HG03571 (cell line): ENCODE data around the gene DMXL1.

Experiments
- ATAC-seq: cut with Tn5 transposase; IDR thresholded peaks from one replicate; pipeline ENCODE4 v1.9.1; 2021; ENCODE audit not compliant: unreplicated experiment

DMXL1 gene

DNA sequence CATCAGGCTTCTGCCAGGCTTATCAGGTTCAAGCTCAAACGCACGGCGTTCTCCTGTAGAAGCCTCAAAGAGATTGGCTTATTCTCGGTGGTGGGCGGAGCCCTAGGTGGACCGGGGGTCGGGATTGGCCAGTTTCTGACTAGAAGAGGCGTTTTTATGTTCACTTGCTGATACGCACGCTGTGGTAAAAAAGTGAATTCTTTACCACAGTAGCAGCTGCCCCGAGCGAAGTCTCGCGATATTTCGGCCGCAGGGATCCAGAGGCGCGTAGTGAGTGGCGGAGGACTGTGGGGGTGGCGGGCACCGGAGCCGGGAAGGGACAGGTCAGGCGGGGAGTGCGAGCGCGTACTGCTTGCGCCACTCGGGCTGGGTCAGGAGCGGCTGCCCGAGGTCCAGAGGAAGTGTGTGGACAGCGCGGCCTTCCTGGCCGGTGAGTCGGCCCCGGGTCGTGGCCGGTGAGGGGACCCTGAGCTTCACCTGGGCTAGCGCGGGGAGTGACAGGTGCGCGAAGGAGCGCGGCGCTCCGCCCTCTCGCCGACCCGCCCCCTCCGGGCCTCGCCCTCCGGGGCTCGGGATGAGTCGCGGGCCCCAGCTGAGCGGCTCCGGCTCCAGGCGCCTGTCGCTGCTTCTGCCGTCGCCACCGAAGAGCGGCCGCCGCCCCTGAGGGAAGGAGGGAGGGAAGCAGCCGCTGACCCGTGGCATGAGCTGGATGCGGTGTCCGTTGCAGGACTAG lies at the start of gene DMXL1:
TSS of gene DMXL1 (plus strand) at position 260 of the 733 bp plus-strand sequence. CDS start 483 bp downstream, outside the sequence.
- peak; percentile 75 for ATAC-seq

GRCh38 chr5:119021149-119021732 lies 49.6 kb upstream of the DMXL1 start:
- no peak for ATAC-seq

DNA sequence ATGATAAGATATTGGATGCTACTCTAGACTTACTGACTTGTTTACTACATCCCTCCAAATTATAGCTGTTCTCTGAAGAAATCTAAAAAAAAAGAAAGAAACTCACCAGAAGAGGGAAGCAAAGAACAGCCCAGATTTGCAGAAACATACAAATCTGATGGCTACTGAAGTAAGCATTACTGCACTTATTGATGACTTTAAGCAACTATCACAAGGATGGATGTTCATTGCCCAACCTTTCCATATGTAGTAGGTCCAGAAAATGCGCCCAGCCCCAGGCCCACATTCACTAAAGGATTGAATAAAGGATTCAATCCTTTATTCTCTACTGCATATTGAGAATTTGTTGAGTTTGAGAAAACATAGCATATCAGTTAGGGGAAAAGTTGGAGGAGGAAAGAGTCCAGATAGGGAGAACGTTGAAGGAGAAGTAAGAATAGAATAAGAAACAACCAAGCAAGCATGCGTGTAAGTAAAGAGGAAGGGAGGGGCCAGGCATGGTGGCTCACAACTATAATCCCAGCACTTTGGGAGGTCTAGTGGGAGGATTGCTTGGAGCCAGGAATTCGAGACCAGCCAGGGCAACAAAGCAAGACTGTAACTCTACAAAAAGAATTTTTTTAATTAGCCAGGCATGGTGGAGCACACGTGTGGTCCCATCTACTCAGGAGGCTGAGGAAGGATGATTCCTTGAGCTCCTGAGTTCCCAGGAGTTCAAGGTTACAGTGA lies 48.7 kb upstream of the DMXL1 start:
- ATAC-seq = no peak

- ATAC-seq = no peak
These were observed 48.1 kb upstream of the DMXL1 start for GRCh38 chr5:119022773-119023172.

GRCh38 chr5:119028575-119028974 lies 42.3 kb upstream of the DMXL1 start:
- ATAC-seq = no peak

DNA sequence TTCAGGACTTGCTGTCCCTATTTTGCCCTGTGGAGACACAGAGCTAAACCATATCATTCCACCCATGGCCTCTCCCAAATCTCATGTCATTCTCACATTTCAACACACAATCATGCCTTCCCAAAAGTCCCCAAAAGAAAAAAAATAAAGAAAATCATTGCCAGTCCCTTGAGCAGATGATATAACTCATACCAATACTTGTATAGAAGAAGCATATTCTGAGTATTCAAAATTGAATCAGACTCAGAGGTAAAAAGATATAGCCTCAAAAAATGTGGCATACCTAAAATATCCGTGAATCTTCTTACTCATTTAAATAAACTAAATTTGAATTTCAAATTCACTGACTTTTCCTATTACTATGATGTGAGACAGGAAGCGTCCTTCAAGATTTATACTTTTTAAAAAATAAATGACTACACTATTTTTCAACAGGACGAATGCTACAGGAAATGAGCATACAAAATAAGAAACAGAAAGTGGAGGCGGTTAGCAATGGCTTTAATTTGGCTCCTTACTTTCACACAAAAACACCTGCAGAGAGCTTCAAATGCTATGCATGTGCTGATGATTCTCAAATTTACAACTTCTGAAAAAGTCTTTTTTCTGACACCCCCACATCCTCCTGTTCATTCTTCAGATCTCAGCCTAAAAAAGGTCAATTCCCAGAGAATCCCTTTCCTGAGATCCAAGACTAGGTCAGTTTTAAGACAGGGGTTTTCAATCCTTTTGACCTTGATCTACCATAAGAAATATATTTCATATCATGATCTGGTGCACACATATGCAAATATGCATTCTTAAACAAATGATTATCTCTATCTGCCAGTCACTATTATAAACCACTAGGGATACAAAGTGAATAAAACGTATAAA lies 39.6 kb upstream of the DMXL1 start:
- ATAC-seq = peak; percentile 63

DNA sequence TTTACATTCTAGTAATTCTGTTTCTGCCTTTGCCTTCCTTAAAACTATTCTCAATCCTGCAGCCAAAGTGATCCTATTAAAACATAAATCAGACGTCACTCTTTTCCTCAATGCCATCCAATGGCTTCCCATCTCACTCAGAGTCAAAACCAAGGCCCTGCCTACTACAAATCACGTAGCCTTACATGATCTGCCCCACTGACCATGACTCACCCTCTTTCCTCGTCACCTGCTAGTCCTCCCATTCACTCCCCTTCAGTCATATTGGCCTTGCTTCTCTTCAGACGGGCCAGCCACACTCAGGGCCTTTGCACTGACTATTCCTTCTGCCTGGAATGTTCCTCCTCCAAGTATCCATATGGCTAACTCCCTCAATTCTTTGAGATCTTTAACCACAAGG lies 39.0 kb upstream of the DMXL1 start:
- ATAC-seq = peak; percentile 43

- ATAC-seq = peak; percentile 35
These were observed 38.2 kb upstream of the DMXL1 start for GRCh38 chr5:119032656-119033055.

GRCh38 chr5:119033135-119033534 lies 37.8 kb upstream of the DMXL1 start:
- no peak for ATAC-seq

GRCh38 chr5:119036101-119036762 lies 34.7 kb upstream of the DMXL1 start:
- no peak for ATAC-seq

DNA sequence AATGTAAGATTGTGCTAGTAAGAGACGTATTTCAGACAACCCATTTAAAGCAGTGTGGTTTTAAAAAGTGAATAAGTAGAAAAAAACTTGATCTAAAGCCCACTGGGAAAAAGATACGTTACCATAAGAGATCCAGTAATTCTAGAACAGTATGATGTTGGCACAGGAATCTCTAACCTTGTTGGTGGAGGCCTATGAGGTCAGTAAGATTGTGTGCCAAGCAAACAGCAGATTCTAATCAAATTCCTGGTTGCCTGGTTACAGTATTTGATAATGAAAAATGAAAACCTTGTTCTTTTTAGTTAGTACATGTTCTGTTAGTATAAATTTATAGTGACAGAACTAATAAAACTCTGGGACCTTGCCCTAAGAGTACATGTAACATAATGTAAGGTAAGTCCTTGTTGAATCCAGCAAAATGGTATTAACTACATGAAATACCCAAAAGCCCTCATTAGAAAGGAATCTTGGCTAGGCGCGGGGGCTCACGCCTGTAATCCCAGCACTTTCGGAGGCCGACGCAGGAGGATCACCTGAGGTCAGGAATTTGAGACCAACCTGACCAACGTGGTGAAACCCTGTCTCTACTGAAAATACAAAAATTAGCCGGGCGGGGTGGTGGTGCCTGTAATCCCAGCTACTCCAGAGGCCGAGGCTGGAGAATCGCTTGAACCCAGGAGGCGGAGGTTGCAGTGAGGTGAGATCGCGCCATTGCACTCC lies 33.2 kb upstream of the DMXL1 start:
- ATAC-seq = no peak

- ATAC-seq = no peak
These were observed 22.6 kb upstream of the DMXL1 start for GRCh38 chr5:119048246-119048645.

- no peak for ATAC-seq
These were observed 20.9 kb upstream of the DMXL1 start for GRCh38 chr5:119049824-119050449.

- no peak for ATAC-seq
These were observed 16.8 kb upstream of the DMXL1 start for GRCh38 chr5:119054101-119054500.

DNA sequence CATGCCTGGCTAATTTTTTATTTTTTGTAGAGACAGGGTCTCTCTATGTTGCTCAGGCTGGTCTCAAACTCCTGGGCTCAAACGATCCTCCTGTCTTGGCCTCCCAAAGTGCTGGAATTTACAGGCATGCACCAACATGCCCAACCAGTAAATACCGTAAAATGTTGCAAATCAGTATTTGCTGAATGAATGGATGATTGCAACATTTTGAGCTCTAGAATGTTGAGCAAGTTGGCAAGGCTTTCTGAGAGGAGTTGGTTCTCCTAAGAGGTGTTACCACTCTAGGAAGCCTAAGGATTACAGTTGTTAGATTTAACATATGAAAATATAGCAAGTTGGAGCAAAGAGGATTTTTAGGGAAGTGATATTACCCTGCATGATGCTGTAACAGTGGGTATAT lies 15.6 kb upstream of the DMXL1 start:
- ATAC-seq = no peak

- ATAC-seq = no peak
These were observed 11.8 kb upstream of the DMXL1 start for GRCh38 chr5:119058979-119059529.

DNA sequence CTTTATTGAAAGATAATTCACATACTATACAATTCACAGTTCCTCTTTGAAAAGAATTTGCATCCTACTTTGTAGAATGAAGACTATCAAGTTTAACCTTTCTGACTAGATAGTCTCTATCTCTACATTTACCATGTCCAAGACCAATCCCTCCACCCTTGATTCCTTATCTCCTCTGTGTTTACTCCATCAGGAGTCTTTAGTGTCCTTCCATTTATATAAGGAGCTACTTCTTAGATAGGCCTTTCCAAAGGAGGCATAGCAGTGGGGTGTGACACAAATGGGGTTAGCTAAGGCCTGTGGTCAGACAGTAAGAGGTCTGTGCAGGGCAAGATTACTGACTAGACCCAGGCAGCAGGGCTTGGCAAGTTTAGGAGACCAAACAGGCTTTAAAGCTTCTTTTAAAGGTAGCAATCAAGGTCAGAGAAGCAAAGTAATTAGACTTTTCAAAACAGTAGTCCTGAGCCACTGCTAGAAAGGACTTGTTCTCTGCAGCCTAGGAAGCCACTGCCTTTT lies 11.1 kb upstream of the DMXL1 start:
- ATAC-seq = no peak

DNA sequence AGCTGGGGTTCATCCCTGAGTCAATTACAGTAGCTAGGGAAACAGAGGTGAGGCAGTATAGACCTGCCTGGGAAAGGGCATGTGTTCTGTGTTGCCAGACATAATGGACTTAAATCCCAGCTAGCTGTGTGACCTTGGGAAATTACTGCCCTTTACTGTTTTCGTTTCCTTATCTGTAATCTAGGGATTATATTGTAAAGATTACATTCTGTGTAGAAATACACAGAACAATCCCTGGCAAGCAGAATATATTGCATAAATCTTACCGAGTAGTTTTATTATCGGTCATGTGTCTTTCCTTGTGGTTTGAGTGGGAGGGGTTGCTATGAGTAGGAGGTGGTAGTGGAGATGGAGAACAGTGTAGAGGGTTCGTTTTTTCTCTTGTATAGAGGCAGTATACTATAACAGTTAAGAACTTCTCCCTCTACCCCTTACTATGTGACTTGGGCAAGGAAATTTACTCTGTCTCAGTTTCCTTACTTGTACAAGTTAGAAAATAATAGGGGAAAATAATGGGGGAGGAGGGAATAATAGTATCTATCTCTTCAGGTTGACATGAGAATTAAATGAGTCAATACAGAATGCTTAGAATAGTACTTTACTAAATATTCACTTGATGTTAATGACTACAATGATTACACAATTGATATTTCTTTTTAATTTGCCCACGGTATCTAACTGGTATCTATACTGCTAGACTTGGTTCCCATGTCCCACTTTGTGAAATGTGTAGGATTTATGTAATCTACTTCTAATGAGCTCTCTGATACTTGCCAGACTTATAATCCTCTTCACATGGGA lies 7.1 kb upstream of the DMXL1 start:
- no peak for ATAC-seq
